ENCODE data around the gene ZNF462.

The ZNF462 gene

DNA sequence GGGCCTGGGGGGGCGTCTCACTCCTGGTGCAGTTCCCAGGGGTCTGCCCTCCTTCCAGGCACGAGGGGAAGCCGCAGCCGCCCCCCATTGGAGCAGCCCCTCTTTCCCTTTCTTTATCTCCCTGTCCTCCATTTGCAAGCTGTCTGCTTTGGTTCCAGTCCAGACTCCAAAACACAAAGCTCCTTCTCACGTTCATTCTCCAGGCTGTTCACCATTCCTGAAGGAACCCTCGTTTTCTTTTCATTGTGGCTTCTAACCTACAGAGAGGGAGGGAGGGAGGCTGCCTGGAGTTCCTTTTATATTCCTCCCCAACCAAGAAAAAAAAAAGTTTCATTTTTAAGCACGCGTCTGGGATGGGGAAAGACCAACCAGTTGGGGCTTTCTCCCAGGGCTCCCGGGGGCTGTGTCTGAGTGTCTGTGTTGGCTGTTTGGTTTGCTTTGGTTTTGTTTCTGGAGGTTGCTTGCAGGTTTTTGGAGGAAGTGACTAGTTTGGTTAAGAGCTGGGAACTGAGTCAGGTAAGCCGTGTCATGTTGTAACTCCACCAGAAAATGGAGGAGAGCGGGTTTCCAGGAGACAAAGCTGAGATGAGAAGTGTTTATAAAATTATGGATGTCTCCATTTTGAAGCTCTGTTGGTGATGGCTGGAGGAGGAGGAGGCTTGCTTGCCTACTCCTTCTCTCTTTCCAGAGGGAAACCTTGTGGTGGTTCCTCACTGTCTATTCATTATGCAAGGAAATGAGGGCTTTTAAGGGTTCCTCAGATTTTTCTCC is 1.6 kb downstream of the ZNF462 start:
- no peak for DNase-seq (ENCODE audit: low read depth in 2 of 2)

DNA sequence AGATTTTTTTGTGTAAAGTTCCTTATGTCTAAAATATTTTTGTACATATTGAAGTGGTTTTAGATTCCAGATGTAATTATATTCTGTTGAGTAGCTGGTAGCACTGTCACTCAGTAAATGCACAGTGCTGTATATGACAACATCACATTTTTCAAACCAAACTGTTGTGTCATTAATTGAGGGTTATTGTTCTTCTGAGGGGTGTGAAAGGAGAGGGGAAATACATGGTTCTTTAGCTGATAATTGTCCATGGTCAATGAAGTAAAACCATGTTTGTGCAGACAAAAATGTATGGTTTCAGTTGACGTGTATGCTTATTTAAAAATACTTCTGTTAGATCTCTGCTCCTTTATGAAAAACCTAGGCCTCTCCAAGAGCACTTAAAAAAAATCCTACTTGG is 3.3 kb downstream of the ZNF462 start:
- no peak for DNase-seq (ENCODE audit: low read depth in 2 of 2)

DNA sequence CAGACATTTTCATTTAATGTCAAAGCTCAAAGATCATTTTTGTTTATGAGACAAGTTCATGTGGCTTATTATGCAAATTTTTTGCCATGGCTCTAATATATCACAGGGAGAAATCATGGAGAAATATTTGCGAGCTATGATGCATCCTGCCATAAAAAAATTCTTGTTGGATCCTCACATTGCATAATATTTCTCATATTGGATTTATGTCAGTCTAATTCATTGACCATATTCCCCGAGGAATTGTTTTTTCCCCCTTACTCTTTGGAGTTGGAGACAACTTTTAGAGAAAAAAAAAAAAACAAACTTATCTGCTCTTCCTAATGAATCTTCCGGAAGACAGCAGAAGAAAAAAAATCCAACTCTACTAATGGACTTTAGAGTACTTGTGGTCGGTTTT is 4.3 kb downstream of the ZNF462 start:
- no peak for DNase-seq (ENCODE audit: low read depth in 2 of 2)

DNA sequence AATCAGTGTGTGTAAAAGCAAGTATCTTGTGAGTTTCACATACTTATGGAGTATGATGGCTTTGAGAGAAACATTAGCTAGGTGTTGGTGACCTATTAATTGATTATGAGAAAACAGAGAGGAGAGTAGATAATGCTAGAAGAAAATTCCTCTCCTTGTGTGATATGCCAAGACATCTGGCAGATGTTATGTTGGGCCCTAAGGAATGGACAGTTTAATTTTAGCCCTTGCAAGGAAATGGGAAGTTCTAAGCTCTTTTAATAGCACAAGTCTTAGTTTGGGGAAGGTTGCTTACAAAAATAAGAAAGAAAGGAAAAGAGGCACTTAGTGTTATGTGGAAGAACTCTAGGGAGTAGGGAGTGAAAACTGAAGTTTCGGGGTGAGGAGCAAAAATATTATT is 5.1 kb downstream of the ZNF462 start:
- DNase-seq (ENCODE audit: low read depth in 2 of 2), result no peak

DNA sequence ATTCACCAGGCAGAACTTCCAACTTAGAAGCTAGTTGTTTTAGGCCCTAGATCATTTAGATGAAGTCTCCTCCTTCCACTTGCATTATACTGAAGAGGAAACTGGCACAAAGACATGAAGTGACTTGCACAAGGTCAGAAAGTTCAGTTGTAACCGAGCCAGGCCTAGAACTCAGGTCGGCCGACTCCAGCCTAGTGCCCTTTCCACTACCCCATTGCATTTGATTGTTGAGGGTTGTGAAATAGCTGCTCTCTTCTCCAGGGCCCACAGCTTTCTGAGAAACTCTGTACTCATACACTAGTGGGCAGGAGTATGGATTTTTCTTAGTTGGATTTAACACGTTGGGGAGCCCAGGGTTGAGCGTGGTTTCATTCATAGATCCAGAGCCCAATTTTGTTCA is 5.6 kb downstream of the ZNF462 start:
- no peak for DNase-seq (ENCODE audit: low read depth in 2 of 2)

- DNase-seq (ENCODE audit: low read depth in 2 of 2), result no peak
Observed at GRCh38 chr9:106869028-106869427, 6.1 kb downstream of the ZNF462 start.

DNA sequence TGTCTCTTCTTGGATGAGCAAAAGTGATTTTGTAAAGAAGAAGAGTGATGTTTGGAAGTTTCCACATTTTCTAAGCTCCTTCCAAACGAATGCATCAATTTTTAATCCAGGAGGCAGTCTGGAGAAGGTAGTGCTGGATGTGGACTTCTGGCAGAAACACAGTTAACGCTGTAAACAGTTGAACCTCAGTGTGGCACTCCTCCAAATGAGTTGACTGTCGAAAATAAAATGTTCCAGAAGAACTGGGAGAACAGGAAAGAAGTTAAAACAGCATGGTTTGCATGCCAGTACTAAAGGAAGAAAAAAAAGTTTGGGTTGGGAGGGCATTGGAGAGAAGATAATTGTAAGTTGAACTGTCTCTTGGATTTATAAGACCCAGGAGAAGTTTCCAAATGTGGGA is 6.5 kb downstream of the ZNF462 start:
- DNase-seq (ENCODE audit: low read depth in 2 of 2), result no peak

GRCh38 chr9:106872641-106873040 is 9.7 kb downstream of the ZNF462 start:
- DNase-seq (ENCODE audit: low read depth in 2 of 2), result no peak

GRCh38 chr9:106874031-106874430 is 11.1 kb downstream of the ZNF462 start:
- DNase-seq (ENCODE audit: low read depth in 2 of 2), result no peak

- no peak for DNase-seq (ENCODE audit: low read depth in 2 of 2)
Observed at GRCh38 chr9:106874652-106875051, 11.7 kb downstream of the ZNF462 start.

- no peak for DNase-seq (ENCODE audit: low read depth in 2 of 2)
Observed at GRCh38 chr9:106875529-106875928, 12.6 kb downstream of the ZNF462 start.

DNA sequence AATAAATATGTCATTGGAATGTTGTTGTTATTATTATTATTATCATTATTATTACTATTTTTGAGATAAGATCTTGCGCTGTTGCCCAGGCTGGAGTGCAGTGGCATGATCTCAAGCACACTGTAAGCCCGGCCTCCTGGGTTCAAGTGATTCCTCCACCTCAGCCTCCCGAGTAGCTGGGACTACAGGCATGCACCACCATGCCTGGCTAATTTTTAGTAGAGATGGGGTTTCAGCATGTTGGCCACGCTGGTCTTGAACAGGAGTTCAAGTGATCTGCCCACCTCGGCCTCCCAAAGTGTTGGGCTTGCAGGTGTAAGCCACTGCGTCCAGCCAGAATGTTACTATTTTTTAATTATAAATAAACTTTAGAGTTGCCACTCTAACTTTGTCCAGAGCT is 14.4 kb downstream of the ZNF462 start:
- no peak for DNase-seq (ENCODE audit: low read depth in 2 of 2)

GRCh38 chr9:106878081-106878837 is 15.3 kb downstream of the ZNF462 start:
- DNase-seq (ENCODE audit: low read depth in 2 of 2), result no peak

GRCh38 chr9:106878934-106879333 is 16.0 kb downstream of the ZNF462 start:
- no peak for DNase-seq (ENCODE audit: low read depth in 2 of 2)

DNA sequence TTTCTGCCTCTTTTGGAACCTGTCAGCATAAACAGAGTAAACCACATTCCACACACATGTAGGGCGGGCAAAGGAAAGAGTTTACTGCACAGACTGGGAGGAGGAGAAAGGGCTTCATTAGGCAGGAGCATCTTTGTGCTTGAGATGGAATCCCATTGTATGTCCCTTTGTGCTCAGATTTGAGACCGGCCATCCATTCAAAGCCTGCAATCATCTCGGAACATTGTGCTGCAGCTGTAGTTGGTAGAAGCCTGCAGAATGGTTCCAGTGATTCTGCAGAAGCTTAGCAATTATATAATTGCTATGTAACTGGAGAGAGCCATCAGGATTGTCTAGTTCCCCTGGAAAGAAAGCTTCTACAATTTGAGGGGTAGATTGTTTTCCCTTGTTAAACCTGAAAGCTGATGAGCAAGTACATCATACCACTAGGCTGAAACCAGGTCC is 16.5 kb downstream of the ZNF462 start:
- no peak for DNase-seq (ENCODE audit: low read depth in 2 of 2)

DNA sequence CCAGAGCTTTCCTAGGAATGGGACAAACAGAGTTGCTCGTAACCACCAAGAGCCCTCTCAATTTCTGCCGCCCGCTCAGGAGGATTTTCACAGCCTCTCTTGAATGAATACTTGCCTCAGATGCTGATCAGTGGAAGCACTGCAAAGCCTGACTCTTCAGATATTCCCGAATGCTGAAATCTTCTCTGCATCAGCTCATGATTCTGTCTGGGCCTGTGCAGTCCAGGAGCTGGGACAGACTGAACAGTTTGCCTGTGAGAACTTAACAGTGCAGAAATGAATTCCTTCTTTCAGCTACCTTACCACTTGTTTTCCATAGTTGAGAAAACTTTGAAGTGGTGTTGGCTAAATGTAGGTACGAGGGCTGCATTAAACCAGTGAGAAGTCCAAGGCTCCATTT is 17.1 kb downstream of the ZNF462 start:
- DNase-seq (ENCODE audit: low read depth in 2 of 2), result no peak

DNA sequence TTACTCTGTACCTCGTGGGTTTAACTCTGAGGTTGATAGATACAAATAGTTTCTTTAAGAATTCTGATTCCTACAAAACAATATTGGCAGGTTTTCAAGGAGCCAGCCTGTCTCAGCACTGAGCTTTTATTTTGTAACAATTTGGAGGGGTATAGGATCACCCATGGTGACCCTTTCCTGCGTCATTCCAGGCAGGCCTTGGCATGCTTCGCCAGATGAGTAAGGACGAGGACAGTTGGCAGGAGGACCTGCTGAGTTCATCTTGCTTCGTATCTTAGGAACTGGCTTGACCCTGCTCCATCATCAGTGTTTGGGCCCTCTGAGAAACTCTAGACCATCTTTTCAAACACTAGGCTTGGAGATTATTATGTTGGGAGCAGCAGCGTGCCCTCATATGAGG is 17.9 kb downstream of the ZNF462 start:
- DNase-seq (ENCODE audit: low read depth in 2 of 2), result no peak

- DNase-seq (ENCODE audit: low read depth in 2 of 2), result no peak
Observed at GRCh38 chr9:106883030-106883429, 20.1 kb downstream of the ZNF462 start.

DNA sequence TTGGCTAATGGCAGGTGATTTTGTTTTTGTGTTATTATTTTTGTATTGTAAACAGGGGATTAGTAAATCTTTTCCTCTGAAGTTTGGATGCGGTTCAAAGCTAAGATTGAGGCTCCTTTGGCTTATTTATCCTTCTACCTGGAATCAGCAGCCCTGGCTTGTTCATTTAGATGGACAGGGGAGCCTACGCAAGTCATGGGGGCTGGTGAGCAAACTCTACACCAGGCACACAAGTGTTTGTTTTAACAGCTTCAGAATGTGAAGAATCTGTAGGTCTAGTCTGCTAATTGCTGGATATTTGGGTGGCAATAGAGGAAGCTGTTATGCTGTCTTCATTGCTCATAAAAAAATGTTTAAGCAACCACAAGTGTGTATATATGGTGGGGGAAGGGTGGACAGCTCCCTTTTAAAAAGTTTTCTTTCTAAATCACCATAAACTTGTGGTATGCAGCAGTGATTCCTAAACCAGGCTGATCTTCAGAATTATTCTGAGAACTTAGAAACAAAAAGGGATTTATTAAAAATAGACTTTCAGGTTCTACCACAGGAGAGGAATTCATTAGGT is 20.7 kb downstream of the ZNF462 start:
- DNase-seq (ENCODE audit: low read depth in 2 of 2), result no peak

DNA sequence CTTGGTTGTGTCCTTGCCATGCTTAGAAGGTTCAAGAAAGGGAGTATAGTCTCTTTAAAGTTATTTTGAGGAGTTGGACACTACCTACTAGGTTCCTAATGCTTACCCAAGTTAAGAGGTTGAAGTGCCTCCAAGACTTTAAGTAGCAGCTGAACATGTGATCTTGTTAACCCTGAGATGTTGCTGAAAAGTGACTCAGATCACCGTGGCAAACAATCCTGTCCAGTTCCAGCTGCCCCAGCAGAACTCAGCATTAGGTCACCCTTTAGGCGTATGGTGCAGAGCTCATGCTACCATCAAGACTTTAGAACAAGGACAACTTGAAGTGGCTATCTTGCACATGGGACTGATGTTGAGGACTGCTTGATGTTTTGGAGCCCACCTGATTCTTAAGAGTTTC is 22.5 kb downstream of the ZNF462 start:
- DNase-seq (ENCODE audit: low read depth in 2 of 2), result no peak

DNA sequence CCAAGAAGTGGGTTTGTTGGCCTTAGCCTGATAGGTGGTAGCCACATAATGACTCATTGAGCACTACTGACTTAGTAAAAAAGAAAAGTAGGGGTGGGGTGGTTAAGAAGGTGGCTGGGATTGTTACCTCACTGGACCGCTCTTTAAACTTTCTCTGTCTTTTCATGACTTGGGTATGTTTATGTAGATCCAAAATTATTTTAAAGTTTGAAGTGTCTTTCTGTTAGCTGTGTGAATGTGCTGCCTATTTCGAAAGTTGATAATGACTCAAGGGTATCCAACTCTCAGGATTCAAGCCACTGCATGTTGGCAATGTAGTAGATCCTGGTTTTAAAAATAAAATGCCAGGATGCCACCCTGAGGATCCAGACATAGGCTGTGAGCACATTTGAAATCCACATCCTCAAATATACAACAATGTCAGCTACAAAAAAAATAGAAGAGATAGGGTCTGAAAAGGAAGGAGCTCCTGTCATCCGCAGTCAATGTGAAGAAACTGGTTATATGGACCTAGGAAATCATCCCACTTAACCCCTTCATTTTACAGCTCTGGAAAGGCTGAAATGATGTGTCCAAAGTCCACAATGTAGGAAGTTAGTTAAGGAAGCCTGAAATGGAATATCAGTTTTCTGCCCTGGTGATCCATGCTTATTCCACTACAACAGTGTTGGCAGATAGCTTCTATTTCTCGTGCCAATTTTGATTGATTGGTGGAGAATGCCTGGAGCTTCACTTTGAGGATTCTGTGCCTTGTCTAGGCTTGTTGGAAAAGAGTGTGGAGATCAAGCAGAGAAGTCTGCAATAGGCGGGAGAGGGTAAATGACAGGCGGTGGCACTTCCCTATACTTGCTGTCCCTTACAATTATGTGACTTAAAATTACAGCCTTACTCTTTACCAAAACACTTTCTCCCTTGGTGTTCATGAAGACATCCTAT is 23.4 kb downstream of the ZNF462 start:
- DNase-seq (ENCODE audit: low read depth in 2 of 2), result no peak

DNA sequence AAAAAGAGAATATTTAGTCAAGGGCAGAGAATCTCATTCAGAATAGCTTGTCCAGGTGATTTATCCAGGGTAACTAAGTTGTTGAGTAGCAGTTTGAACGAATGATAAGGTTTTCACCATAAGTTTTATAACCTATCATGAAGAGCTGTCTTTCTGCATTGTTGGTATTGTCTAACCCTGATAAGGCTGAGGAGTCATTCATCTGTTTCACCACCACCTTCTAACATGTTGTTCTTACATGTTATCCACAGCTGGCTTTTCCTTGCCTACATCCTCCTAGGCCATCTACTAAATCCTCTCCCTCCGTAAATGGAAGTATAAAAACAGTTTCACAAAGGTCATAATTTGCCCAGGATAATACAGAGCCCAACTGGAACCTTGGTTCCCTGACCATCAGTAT is 24.1 kb downstream of the ZNF462 start:
- no peak for DNase-seq (ENCODE audit: low read depth in 2 of 2)
